DOHH2 (cell line): ENCODE results near the gene CKS1B.

Experiments used
- EZH2phosphoT487 ChIP-seq: fragments of 200-600 bp; sonication (generic); IDR thresholded peaks from 2 replicates; pipeline ENCODE4 v1.6.1; 2017; ENCODE audit warnings: borderline replicate concordance, mild to moderate bottlenecking, antibody characterized with exemption, low read length, moderate library complexity, mixed read lengths
- TF ChIP-seq, protein P1 (sequence below): fragments of 200-600 bp; sonication (generic); IDR thresholded peaks from one replicate; pipeline ENCODE4 v1.5.1; 2014; ENCODE audit warnings: antibody characterized with exemption, mild to moderate bottlenecking, low read depth, low read length; ENCODE audit not compliant: poor library complexity, severe bottlenecking

GRCh38 chr1:154975409-154976059, 1.1 kb downstream of the CKS1B start:
- TF ChIP-seq, protein P1, sequence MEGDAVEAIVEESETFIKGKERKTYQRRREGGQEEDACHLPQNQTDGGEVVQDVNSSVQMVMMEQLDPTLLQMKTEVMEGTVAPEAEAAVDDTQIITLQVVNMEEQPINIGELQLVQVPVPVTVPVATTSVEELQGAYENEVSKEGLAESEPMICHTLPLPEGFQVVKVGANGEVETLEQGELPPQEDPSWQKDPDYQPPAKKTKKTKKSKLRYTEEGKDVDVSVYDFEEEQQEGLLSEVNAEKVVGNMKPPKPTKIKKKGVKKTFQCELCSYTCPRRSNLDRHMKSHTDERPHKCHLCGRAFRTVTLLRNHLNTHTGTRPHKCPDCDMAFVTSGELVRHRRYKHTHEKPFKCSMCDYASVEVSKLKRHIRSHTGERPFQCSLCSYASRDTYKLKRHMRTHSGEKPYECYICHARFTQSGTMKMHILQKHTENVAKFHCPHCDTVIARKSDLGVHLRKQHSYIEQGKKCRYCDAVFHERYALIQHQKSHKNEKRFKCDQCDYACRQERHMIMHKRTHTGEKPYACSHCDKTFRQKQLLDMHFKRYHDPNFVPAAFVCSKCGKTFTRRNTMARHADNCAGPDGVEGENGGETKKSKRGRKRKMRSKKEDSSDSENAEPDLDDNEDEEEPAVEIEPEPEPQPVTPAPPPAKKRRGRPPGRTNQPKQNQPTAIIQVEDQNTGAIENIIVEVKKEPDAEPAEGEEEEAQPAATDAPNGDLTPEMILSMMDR = no peak
- TF ChIP-seq EZH2phosphoT487 = no peak
